Subcutaneous adipose tissue (tissue), 4 donors: ENCODE data around the gene SLC16A14. TPM values are rescaled to one million over a fixed set of nuclear protein-coding genes. Genes with fewer than 3 reads are reported as not detected.

Experiments
- CTCF ChIP-seq: fragments of 450-650 bp; IDR thresholded peaks from one replicate; pipeline ENCODE4 v1.5.1; 2016; ENCODE audit warnings: low read depth, mild to moderate bottlenecking, control low read depth, antibody characterized with exemption, moderate library complexity
- small RNA-seq: library from RNA; depleted of rRNA; stranded (forward); fragments of <200 nt; gene quantifications from one replicate; pipeline ENCODE3, GENCODE V24; 2016
- total RNA-seq, 4 donors: library from RNA; depleted of rRNA; stranded (reverse); fragments of >200 nt; gene quantifications; one replicate each; pipeline ENCODE4 v1.1.0, GENCODE V29; 2016

The SLC16A14 gene
- total RNA-seq, 4 donors from 2014 or later = 0.68 to 3.3 (median 1.8) TPM

GRCh38 chr2:230008708-230009066 lies 60.0 kb downstream of the SLC16A14 start:
- TF ChIP-seq CTCF = no peak

GRCh38 chr2:230007931-230008707 lies 60.6 kb downstream of the SLC16A14 start:
- no peak for TF ChIP-seq CTCF

- no peak for TF ChIP-seq CTCF
Measured at GRCh38 chr2:230000118-230000841, 68.4 kb downstream of the SLC16A14 start.

- TF ChIP-seq CTCF = no peak
Measured at GRCh38 chr2:229997565-229997964, 71.2 kb downstream of the SLC16A14 start.

- TF ChIP-seq CTCF = no peak
Measured at GRCh38 chr2:229996320-229996719, 72.4 kb downstream of the SLC16A14 start.

- no peak for TF ChIP-seq CTCF
Measured at GRCh38 chr2:229993236-229993635, 75.5 kb downstream of the SLC16A14 start.

Small RNA genes within 50 kb of the gene (small RNA-seq; reads per million reads assigned to genes)
- not detected for gene RNY4P19

Other genes with a start within 250 kb of the SLC16A14 start
- gene TRIP12, start 146.9 kb downstream of the SLC16A14 start, total RNA-seq = 100 to 1,000 TPM; 202 to 249 (median 216) TPM
- gene FBXO36, start 146.4 kb downstream of the SLC16A14 start, total RNA-seq = 1 to 10 TPM; 1.9 to 3.8 (median 2.4) TPM
- 10 to 100 TPM; 20.3 to 39.6 (median 27.7) TPM for gene SP110, start 151.1 kb upstream of the SLC16A14 start, total RNA-seq
- 1 to 10 TPM in 3 of 4 donors, under 1 TPM in 1; 0.19 to 4.2 (median 2.9) TPM for gene SP140, start 156.8 kb upstream of the SLC16A14 start, total RNA-seq